GM12874 (cell line): Measurements from ENCODE around the gene SESN1.

Experiments
- CTCF ChIP-seq: IDR thresholded peaks from 2 replicates; pipeline ENCODE4 v1.5.1; 2011; ENCODE audit warnings: low read depth, mild to moderate bottlenecking, control low read depth, low read length, moderate library complexity; ENCODE audit not compliant: insufficient read depth

The SESN1 gene

GRCh38 chr6:108982154-108983113 lies 112.2 kb downstream of the SESN1 start:
- TF ChIP-seq CTCF, result no peak

GRCh38 chr6:108974201-108974600 lies 120.4 kb downstream of the SESN1 start:
- TF ChIP-seq CTCF, result no peak

GRCh38 chr6:108969776-108970175 lies 124.9 kb downstream of the SESN1 start:
- no peak for TF ChIP-seq CTCF

DNA sequence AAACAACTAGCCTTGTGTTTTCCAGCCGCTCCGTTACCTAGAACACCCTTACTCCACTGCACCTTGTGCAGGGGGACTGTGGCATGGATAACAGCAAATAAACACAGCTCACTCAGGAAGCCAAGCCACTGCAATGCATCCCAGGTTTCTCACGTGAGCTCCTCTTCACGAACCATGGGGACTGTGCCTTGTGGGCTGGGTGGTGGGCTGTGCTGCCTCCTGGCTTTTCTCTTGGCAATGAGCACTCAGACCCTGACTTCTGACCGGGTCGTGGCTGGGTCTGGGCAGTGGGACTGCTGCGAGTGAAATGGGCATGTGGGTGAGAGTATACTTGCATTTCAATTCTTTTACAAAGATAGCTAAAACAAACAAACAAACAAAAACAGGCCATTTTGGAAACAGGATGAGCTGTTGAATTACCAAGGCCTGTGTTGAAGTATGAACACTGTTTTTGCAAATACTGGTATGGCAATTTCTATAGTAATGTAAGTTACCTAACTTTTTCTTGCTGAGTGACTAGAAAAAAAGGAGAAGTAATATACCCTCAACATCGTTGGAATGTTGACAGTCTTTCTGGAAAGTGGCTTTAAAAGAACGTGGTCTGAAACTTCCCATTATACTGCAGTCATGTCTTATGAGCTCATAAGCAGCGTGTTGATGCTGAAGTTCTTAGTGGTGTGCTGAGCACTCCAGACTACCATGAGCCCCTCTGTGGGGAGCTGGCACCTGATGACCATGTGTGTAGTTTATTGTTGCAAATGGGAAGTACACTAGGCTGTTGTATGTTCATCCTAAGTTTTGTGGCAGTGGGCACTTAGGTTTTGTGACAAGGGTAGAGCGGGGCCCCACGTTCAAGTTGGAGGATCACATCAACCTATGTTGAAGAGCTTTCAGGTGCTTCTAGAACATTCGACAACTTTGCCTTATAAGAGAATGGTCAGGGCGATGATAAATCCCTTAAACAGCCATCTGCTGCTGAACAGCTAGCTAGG lies 126.0 kb downstream of the SESN1 start:
- TF ChIP-seq CTCF, result no peak

GRCh38 chr6:108966855-108967755 lies 127.5 kb downstream of the SESN1 start:
- no peak for TF ChIP-seq CTCF

- TF ChIP-seq CTCF, result no peak
Observed at GRCh38 chr6:108966251-108966650, 128.4 kb downstream of the SESN1 start.
